Stimulated activated naive CD8-positive, alpha-beta T cell treated with anti-CD3 and anti-CD28 coated beads, Interleukin-15, Interleukin-2, amounts not matched to agents 100 ng/mL and 50 ng/mL, for 24 hours (primary cell): ENCODE data around the gene USP20.

Experiments
- H3K27ac Mint-ChIP-seq: one replicate; pipeline ENCODE4 v1.8.0; 2021; ENCODE audit warnings: mild to moderate bottlenecking, mixed read lengths
- H3K27me3 Mint-ChIP-seq: one replicate; pipeline ENCODE4 v1.8.0; 2021; ENCODE audit warnings: mixed read lengths
- H3K36me3 Mint-ChIP-seq: one replicate; pipeline ENCODE4 v1.8.0; 2021; ENCODE audit warnings: low read depth, mixed read lengths
- H3K4me1 Mint-ChIP-seq: one replicate; pipeline ENCODE4 v1.8.0; 2021; ENCODE audit warnings: low read depth, mixed read lengths
- H3K4me3 Mint-ChIP-seq: one replicate; pipeline ENCODE4 v1.8.0; 2021; ENCODE audit warnings: mild to moderate bottlenecking, mixed read lengths
- H3K9me3 Mint-ChIP-seq: one replicate; pipeline ENCODE4 v1.8.0; 2021; ENCODE audit warnings: mixed read lengths

USP20 gene

DNA sequence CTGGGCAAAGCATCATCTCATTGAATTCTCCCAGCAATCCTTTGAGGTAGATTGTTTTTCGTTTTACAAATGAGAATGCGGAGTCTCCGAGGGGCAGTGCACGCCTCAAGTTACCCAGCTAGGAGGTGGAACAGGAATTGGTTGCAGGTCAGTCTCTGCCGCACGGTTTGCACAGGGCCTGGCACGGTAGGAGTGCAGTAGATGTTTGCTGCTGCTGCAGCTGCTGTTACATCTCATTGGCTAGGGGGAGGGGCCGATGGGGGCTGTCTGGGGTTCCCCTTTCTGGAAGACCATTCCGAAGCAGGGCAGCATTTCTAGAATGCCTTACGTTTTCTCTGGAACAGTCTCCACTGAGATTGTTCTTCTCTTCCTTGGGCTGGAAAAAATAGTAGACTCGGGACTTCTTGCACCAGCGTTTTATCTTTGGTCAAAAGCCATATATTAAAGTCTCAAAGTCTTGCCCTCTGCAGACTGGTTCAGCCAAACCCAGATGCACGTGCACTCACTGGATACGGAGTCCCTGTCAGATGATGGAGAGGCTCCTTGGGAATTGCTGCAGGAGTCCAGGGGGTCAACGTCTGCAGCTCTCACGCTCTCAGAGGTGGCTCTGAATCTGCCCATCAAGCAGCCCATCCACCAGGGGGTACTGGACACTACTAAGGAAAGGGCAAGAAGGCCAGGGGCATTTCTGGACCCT, 1.2 kb downstream of the USP20 start:
- H3K4me3 Mint-ChIP-seq: peak overlapping the region; percentile 95
- peaks cover 67% of the 10 kb centered on the region for H3K4me1 Mint-ChIP-seq
- H3K9me3 Mint-ChIP-seq: no peaks in the 10 kb centered on the region
- H3K27ac Mint-ChIP-seq: peak overlapping the region; percentile 89
- H3K27me3 Mint-ChIP-seq: no peaks in the 10 kb centered on the region
- H3K36me3 Mint-ChIP-seq: peaks cover 27% of the 10 kb centered on the region

DNA sequence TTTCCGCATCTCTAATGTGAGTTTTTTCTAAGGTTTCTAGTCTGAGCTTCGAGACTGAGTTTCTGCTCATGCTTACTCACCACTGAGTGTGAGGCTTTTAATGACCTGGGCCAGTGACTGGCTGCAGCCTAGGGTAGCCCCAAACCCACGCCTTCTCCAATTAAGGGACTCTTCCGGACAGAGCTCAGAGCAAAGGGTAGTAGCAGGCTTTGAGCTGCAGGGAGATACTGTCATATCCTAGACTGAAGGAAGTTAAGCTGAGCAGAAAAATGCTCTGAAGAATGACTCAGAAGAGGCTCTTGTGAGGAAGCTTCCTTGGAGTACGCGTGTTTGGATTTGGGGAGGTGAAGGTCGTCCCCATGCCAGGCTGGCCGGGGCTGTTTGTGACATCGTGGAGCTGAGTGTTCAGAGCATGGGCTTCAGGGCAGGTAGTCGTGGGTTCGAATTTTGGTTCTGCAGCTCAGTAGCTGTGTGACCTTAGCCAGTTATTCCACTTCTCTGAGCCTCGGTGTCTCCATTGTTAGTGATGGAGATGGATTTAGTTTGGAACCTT, 3.5 kb downstream of the USP20 start:
- Mint-ChIP-seq H3K27ac (peak overlapping the region; percentile 75), H3K4me3 (peak overlapping the region; percentile 53), H3K36me3 (peaks cover 13% of the 10 kb centered on the region), H3K27me3 (no peaks in the 10 kb centered on the region), H3K4me1 (peaks cover 61% of the 10 kb centered on the region), H3K9me3 (no peaks in the 10 kb centered on the region)

DNA sequence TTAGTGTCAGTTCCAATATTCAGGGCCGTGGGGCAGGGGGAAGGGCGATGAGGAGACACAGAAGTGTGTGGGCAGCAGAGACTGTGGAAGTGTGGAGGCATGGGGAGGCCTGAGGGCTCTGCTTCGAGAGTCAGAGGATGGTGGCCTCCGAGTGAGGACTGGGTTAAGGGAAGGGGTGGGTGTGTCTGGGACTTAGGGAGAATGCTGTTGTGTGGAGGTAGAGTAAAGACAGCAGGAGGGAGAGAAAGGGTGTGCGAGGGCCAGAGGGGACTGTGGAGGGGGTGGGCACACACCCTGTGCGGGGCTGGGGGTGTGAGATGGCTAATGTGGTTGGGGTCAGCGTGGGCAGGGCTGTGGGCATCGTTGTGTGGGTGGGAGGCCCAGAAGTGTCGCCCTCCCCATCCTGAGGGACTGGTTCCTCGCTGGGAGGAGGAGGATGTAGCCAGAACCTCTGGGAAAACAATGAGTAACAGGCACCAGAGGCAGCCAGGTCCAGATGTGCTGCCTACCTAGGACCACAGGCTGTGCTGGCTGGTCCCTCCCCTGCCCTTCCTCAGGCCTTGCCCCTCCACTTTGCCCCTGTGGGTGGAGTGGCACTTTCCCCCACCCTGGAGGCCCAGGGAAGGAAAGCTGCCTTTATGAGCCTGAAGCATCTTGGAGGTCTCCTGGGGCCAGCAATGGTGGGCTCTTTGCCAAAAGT, 4.2 kb downstream of the USP20 start:
- Mint-ChIP-seq H3K27me3 (no peaks in the 10 kb centered on the region), H3K27ac (peak overlapping the region; percentile 75), H3K36me3 (peaks cover 6% of the 10 kb centered on the region), H3K9me3 (no peaks in the 10 kb centered on the region), H3K4me3 (peak overlapping the region; percentile 53), H3K4me1 (peaks cover 54% of the 10 kb centered on the region)

GRCh38 chr9:129840034-129840433, 4.8 kb downstream of the USP20 start:
- H3K9me3 Mint-ChIP-seq: no peaks in the 10 kb centered on the region

DNA sequence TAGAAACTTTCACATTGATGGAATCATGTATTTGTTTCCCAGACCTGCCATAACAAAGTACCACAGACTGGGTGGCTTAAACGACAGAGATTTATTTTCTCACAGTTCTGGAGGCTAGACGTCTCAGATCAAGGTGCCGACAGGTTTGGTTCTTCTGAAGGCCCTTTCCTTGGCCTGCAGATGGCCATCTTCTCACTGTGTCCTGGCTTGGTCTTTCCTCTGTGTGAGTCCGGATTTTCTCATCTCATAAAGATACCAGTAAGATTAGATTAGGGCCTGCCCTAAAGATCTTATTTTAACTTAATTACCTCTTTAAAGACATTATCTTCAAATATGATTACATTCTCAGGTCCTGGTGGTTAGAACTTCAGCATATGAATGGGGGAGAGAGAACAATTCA, 5.8 kb downstream of the USP20 start:
- Mint-ChIP-seq H3K4me3 (no peak overlapping the region), H3K36me3 (peaks cover 6% of the 10 kb centered on the region), H3K27me3 (no peaks in the 10 kb centered on the region), H3K27ac (peak overlapping the region; percentile 26), H3K9me3 (no peaks in the 10 kb centered on the region), H3K4me1 (peaks cover 65% of the 10 kb centered on the region)

More at GRCh38 chr9:129840034-129840433, 4.8 kb downstream of the USP20 start:
- Mint-ChIP-seq H3K27ac (peak overlapping the region; percentile 16), H3K4me3 (no peak overlapping the region), H3K27me3 (no peaks in the 10 kb centered on the region), H3K4me1 (peaks cover 58% of the 10 kb centered on the region), H3K36me3 (peaks cover 6% of the 10 kb centered on the region)

- H3K27ac Mint-ChIP-seq: peak overlapping the region; percentile 43
- no peaks in the 10 kb centered on the region for H3K27me3 Mint-ChIP-seq
- H3K4me3 Mint-ChIP-seq: no peak overlapping the region
- no peaks in the 10 kb centered on the region for H3K9me3 Mint-ChIP-seq
- H3K36me3 Mint-ChIP-seq: peaks cover 7% of the 10 kb centered on the region
- peaks cover 22% of the 10 kb centered on the region for H3K4me1 Mint-ChIP-seq
These were observed 10.1 kb downstream of the USP20 start for GRCh38 chr9:129845373-129845772.

GRCh38 chr9:129848712-129849441, 13.6 kb downstream of the USP20 start:
- no peak overlapping the region for H3K4me3 Mint-ChIP-seq
- no peaks in the 10 kb centered on the region for H3K27me3 Mint-ChIP-seq
- no peaks in the 10 kb centered on the region for H3K9me3 Mint-ChIP-seq
- peaks cover 17% of the 10 kb centered on the region for H3K4me1 Mint-ChIP-seq
- peak overlapping the region; percentile 36 for H3K27ac Mint-ChIP-seq
- H3K36me3 Mint-ChIP-seq: peaks cover 29% of the 10 kb centered on the region

- peaks cover 22% of the 10 kb centered on the region for H3K4me1 Mint-ChIP-seq
- no peak overlapping the region for H3K27ac Mint-ChIP-seq
- no peaks in the 10 kb centered on the region for H3K9me3 Mint-ChIP-seq
- H3K36me3 Mint-ChIP-seq: peaks cover 39% of the 10 kb centered on the region
- no peaks in the 10 kb centered on the region for H3K27me3 Mint-ChIP-seq
- no peak overlapping the region for H3K4me3 Mint-ChIP-seq
These were observed 14.6 kb downstream of the USP20 start for GRCh38 chr9:129849901-129850300.

DNA sequence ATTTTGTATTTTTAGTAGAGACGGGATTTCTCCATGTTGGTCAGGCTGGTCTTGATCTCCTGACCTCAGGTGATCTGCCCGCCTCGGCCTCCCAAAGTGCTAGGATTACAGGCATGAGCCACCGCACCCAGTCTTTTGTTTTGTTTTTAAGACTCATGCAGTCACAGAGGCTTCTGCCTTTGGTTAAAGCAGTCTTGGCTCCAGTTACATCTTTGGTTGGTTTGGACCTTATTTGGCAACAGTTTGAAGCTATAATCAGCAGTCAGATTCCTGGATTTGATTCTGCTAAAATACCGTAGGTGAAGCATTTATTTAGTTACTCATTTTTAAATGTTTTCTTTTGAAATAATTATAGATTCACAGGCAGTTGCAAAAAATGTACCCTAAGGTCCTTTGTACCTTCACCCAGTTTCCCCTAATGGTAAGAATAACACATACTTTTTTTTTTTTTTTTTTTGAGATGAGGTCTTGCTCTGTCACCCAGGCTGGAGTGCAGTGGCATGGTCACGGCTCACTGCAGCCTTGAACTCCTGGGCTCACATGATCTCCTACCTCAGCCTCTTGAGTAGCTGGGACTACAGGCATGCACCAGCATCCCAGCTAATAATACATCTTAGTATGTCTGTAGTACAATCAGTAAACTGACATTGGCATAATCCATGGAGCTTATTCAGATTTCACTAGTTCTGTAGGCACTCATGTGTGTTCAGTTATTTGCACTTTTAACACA, 15.7 kb downstream of the USP20 start:
- H3K4me1 Mint-ChIP-seq: peaks cover 24% of the 10 kb centered on the region
- H3K9me3 Mint-ChIP-seq: no peaks in the 10 kb centered on the region
- no peak overlapping the region for H3K4me3 Mint-ChIP-seq
- H3K27me3 Mint-ChIP-seq: no peaks in the 10 kb centered on the region
- peaks cover 50% of the 10 kb centered on the region for H3K36me3 Mint-ChIP-seq
- no peak overlapping the region for H3K27ac Mint-ChIP-seq

DNA sequence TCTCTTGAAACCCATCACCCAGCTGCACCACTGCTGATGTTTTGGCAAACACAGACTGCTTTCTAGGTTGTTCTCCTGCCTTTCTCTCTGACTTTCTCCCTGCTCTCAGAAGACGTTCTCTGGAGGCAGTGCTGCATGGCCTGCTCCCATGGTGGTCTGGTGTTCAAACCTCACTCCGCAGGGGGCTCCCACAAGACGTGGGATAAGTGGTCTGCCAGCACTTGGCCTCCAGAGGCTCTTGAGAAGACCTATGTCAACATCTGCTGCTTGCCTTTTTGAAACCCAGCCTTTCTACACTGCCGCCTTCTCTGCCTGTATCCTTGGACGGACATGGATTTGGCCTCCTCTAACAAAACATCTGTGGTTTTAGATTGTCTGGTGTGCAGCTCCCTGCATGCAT, 16.6 kb downstream of the USP20 start:
- Mint-ChIP-seq H3K36me3 (peaks cover 56% of the 10 kb centered on the region), H3K9me3 (no peaks in the 10 kb centered on the region), H3K4me1 (peaks cover 32% of the 10 kb centered on the region), H3K4me3 (no peak overlapping the region), H3K27ac (no peak overlapping the region), H3K27me3 (no peaks in the 10 kb centered on the region)

DNA sequence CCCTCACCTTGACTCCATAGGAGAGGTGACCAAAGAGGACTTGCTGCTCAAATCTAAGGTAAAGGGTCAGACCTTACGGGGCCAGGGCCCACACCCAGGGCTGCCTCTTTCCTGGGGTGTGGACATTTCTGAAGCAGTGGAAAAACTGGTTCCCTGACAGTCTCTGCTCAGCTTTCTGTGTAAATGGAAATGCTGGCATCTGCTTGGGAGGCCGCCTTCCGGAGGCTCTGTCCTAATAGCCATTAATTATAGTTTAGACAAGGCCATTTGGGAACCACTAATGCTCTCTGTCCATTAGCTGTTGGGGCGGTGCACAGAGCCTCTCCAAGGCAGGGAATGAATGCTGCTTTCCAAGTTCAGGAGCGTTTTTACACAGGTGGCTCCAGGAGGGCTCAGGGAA, 17.3 kb downstream of the USP20 start:
- Mint-ChIP-seq H3K4me3 (no peak overlapping the region), H3K27ac (no peak overlapping the region), H3K27me3 (no peaks in the 10 kb centered on the region), H3K9me3 (no peaks in the 10 kb centered on the region), H3K4me1 (peaks cover 32% of the 10 kb centered on the region), H3K36me3 (peaks cover 59% of the 10 kb centered on the region)

DNA sequence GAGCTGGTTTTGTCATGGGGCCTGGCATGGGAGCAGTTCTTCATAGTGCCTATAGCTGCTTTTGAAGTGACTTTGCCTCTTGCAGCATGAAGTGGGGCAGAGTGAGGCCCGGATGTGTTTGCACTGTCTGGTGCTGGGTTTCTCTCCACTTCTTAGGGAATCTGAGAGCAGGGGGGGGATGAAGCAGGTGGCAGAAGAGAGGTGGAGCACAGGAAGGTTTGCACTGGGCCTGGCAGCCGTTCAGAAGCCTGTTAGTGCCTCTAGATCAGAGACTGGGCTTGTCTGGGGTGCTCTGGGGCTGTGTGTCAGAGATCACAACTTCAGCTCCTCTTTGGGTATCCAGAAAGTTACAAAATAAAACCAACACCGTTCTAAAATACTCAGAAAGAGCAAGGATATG, 18.4 kb downstream of the USP20 start:
- peaks cover 67% of the 10 kb centered on the region for H3K36me3 Mint-ChIP-seq
- no peaks in the 10 kb centered on the region for H3K9me3 Mint-ChIP-seq
- peaks cover 36% of the 10 kb centered on the region for H3K4me1 Mint-ChIP-seq
- H3K4me3 Mint-ChIP-seq: no peak overlapping the region
- H3K27ac Mint-ChIP-seq: peak overlapping the region; percentile 32
- H3K27me3 Mint-ChIP-seq: no peaks in the 10 kb centered on the region

- H3K36me3 Mint-ChIP-seq: peaks cover 69% of the 10 kb centered on the region
- peaks cover 38% of the 10 kb centered on the region for H3K4me1 Mint-ChIP-seq
- H3K27me3 Mint-ChIP-seq: no peaks in the 10 kb centered on the region
- peak overlapping the region; percentile 45 for H3K4me3 Mint-ChIP-seq
- H3K9me3 Mint-ChIP-seq: no peaks in the 10 kb centered on the region
- peak overlapping the region; percentile 88 for H3K27ac Mint-ChIP-seq
These were observed 19.4 kb downstream of the USP20 start for GRCh38 chr9:129854588-129855110.

DNA sequence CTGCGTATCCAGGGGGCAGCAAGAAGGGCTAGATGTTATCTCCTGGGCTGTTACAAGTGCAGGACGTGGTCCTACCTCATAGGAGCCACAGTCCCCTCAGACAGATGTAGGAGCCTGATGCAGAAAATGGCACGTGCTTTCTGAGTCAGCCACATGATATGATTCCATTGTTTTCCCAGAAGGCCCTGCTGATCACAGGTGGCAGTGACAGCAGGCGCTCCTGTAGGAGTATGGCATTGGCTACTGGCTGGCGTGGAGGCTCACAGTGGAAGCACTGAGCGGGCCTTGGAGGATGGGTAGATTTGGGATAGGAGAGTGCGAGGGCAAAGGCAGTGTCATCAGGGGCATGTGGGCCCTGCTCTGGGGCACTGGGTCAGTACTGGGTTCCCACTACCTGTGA, 21.9 kb downstream of the USP20 start:
- no peak overlapping the region for H3K4me3 Mint-ChIP-seq
- no peaks in the 10 kb centered on the region for H3K9me3 Mint-ChIP-seq
- H3K27ac Mint-ChIP-seq: peak overlapping the region; percentile 26
- H3K27me3 Mint-ChIP-seq: no peaks in the 10 kb centered on the region
- peaks cover 61% of the 10 kb centered on the region for H3K36me3 Mint-ChIP-seq
- peaks cover 62% of the 10 kb centered on the region for H3K4me1 Mint-ChIP-seq
